Natural killer cell (primary cell): ENCODE measurements around the gene YKT6. TPM values are rescaled to one million over a fixed set of nuclear protein-coding genes. Genes with fewer than 3 reads are reported as not detected.
A peak's percentile ranks its signal among the peaks of the same experiment; 100 is the strongest.

Source experiments
- ATAC-seq, 3 donors: fragments of 150-1000 bp in 2 of 3; fragments of 200-7000 bp in 1 of 3; cut with Tn5 transposase; 1 replicate in 1 of 3; 2 replicates in 2 of 3; pipeline ENCODE4 v1.10.0; 2021; ENCODE audit warnings: mild to moderate bottlenecking in 2 of 3, moderate library complexity in 2 of 3
- DNase-seq, 2 donors: peaks; one replicate each; pipeline versions ENCODE4 v3.0.0 to v3.0.0-alpha.2; 2013 to 2021; ENCODE audit warnings: mixed read lengths in 1 of 2
- H3K27ac ChIP-seq: one replicate; pipeline ENCODE4 v1.5.1; 2013; ENCODE audit warnings: mild to moderate bottlenecking, low read length
- H3K27me3 ChIP-seq: one replicate; pipeline ENCODE4 v1.6.1; 2013; ENCODE audit warnings: low read length; ENCODE audit not compliant: control insufficient read depth, insufficient read depth
- H3K36me3 ChIP-seq: one replicate; pipeline ENCODE4 v1.6.1; 2013; ENCODE audit warnings: low read length; ENCODE audit not compliant: control insufficient read depth, insufficient read depth
- H3K4me1 ChIP-seq: one replicate; pipeline ENCODE4 v1.6.1; 2013; ENCODE audit warnings: low read length; ENCODE audit not compliant: control insufficient read depth, insufficient read depth
- H3K4me3 ChIP-seq: one replicate; pipeline ENCODE4 v1.5.1; 2013; ENCODE audit warnings: low read length
- H3K9me3 ChIP-seq: one replicate; pipeline ENCODE4 v1.6.1; 2013; ENCODE audit warnings: low read length; ENCODE audit not compliant: control insufficient read depth, insufficient read depth
- H3K27ac Mint-ChIP-seq, 2 donors: one replicate each; pipeline ENCODE4 v1.8.0; 2022; ENCODE audit warnings: mild to moderate bottlenecking in 2 of 2, mixed read lengths in 2 of 2, moderate library complexity in 1 of 2
- H3K27me3 Mint-ChIP-seq, 2 donors: one replicate each; pipeline ENCODE4 v1.8.0; 2022; ENCODE audit warnings: low read depth in 2 of 2, mixed read lengths in 2 of 2
- H3K36me3 Mint-ChIP-seq: one replicate; pipeline ENCODE4 v1.8.0; 2022; ENCODE audit warnings: mixed read lengths
- H3K4me1 Mint-ChIP-seq, 2 donors: one replicate each; pipeline ENCODE4 v1.8.0; 2022; ENCODE audit warnings: mixed read lengths in 2 of 2
- H3K4me3 Mint-ChIP-seq: one replicate; pipeline ENCODE4 v1.8.0; 2022; ENCODE audit warnings: mild to moderate bottlenecking, moderate library complexity, mixed read lengths
- H3K9me3 Mint-ChIP-seq, 2 donors: one replicate each; pipeline ENCODE4 v1.8.0; 2022; ENCODE audit warnings: mixed read lengths in 2 of 2
- CTCF ChIP-seq: fragments of 200-600 bp; IDR thresholded peaks from one replicate; pipeline ENCODE4 v1.8.0; 2022; ENCODE audit warnings: antibody characterized with exemption
- WGBS: methylation state at CpG from one replicate; pipeline ENCODE4 v1.1.7; 2013; ENCODE audit warnings: missing lambda C conversion rate; ENCODE audit not compliant: insufficient coverage; 5-methylcytosine and 5-hydroxymethylcytosine counted together
- intact Hi-C: fragments of 100-400 bp; cut with micrococcal nuclease; formaldehyde crosslinking; loops from one replicate; pipeline ENCODE4 v1.14.2; 2022
- total RNA-seq, 4 donors: library from RNA; stranded (reverse); fragments of 120-200 nt in 1 of 4; gene quantifications; one replicate each; pipeline versions ENCODE4 v1.2.3 to v1.2.4, GENCODE V29; 2013 to 2022

Gene YKT6
- total RNA-seq, 3 donors from 2014 or later (not counting 1 experiment from before 2014, with no cell fraction given) = 72.4 to 107 (median 87.1) TPM

GRCh38 chr7:44259547-44260457 lies 59.0 kb downstream of the YKT6 start:
- intact Hi-C loops = no loop called here
- no peak overlapping the region for H3K27ac ChIP-seq

GRCh38 chr7:44261240-44261639 lies 60.5 kb downstream of the YKT6 start:
- ATAC-seq = no peak
- Mint-ChIP-seq H3K4me1 (peaks cover 15 to 30% of the 10 kb centered on the region in 2 donors), H3K4me3 (no peak overlapping the region), H3K36me3 (no peaks in the 10 kb centered on the region), H3K9me3 (no peaks in the 10 kb centered on the region), H3K27ac (peak overlapping the region in 1 of 2 donors; percentile 76), H3K27me3 (no peaks in the 10 kb centered on the region)
- no peaks in the 10 kb centered on the region for H3K36me3 ChIP-seq
- no peak overlapping the region for H3K4me3 ChIP-seq
- 52% methylated on average over 3 of the region's 5 CpGs for WGBS
- H3K27me3 ChIP-seq = no peaks in the 10 kb centered on the region
- H3K9me3 ChIP-seq = no peaks in the 10 kb centered on the region
- TF ChIP-seq CTCF = no peak
- no peak for DNase-seq
- no peak overlapping the region for H3K27ac ChIP-seq
- peaks cover 29% of the 10 kb centered on the region for H3K4me1 ChIP-seq
- intact Hi-C loops = no loop called here

More at GRCh38 chr7:44259547-44260457, 59.0 kb downstream of the YKT6 start:
- Mint-ChIP-seq H3K4me3 (no peak overlapping the region), H3K4me1 (peaks cover 15 to 37% of the 10 kb centered on the region in 2 donors), H3K36me3 (no peaks in the 10 kb centered on the region), H3K27me3 (no peaks in the 10 kb centered on the region), H3K9me3 (no peaks in the 10 kb centered on the region), H3K27ac (peak overlapping the region in 1 of 2 donors; percentile 76)
- no peak for TF ChIP-seq CTCF
- H3K36me3 ChIP-seq = no peaks in the 10 kb centered on the region
- WGBS = 96% methylated on average over 15 of the region's 18 CpGs
- ATAC-seq (no peak), DNase-seq (no peak)
- H3K27me3 ChIP-seq = no peaks in the 10 kb centered on the region
- peaks cover 29% of the 10 kb centered on the region for H3K4me1 ChIP-seq
- no peak overlapping the region for H3K4me3 ChIP-seq
- no peaks in the 10 kb centered on the region for H3K9me3 ChIP-seq

GRCh38 chr7:44262031-44262430 lies 61.3 kb downstream of the YKT6 start:
- intact Hi-C loops = no loop called here
- no peaks in the 10 kb centered on the region for H3K36me3 ChIP-seq
- Mint-ChIP-seq H3K27ac (no peak overlapping the region), H3K36me3 (no peaks in the 10 kb centered on the region), H3K4me1 (peaks cover 15 to 29% of the 10 kb centered on the region in 2 donors), H3K27me3 (no peaks in the 10 kb centered on the region), H3K4me3 (no peak overlapping the region), H3K9me3 (no peaks in the 10 kb centered on the region)
- no peak for TF ChIP-seq CTCF
- H3K27ac ChIP-seq = no peak overlapping the region
- no peaks in the 10 kb centered on the region for H3K27me3 ChIP-seq
- H3K4me1 ChIP-seq = peaks cover 23% of the 10 kb centered on the region
- H3K4me3 ChIP-seq = no peak overlapping the region
- no peaks in the 10 kb centered on the region for H3K9me3 ChIP-seq
- ATAC-seq (no peak), DNase-seq (no peak)
- 93% methylated on average over 9 of the region's 9 CpGs for WGBS
